Panc1 (cell line): ENCODE measurements around the gene GRIN2A. TPM values are rescaled to one million over a fixed set of nuclear protein-coding genes. Genes with fewer than 3 reads are reported as not detected.

Experiments used
- ATAC-seq: fragments of 200-7000 bp; cut with Tn5 transposase; 2 replicates; pipeline ENCODE4 v1.9.1; 2020; ENCODE audit warnings: mild to moderate bottlenecking, moderate library complexity
- BruUV-seq: library from RNA; stranded (reverse); fragments of 400-500 nt; replicated peaks from 2 replicates; lab custom pipeline; 2021; lab: Mats Ljungman, UMichigan
- CTCF ChIA-PET: fragments of 300-600 bp; sonication (Branson Sonifier 250); formaldehyde crosslinking; loops from one replicate; lab custom pipeline; 2022; ENCODE audit warnings: antibody characterized with exemption; lab: Charles Lee
- POLR2A ChIA-PET: fragments of 300-600 bp; sonication (Branson Sonifier 250); formaldehyde crosslinking; loops from one replicate; lab custom pipeline; 2022; ENCODE audit warnings: antibody characterized with exemption; lab: Charles Lee
- DNase-seq: peaks from one replicate; pipeline ENCODE4 v3.0.0-alpha.2; 2010; ENCODE audit warnings: low read depth, low spot score
- H3K27ac ChIP-seq: 2 replicates; pipeline ENCODE4 v1.5.1; 2011; ENCODE audit warnings: mild to moderate bottlenecking, low read length, inconsistent platforms
- H3K27me3 ChIP-seq: fragments of 200-500 bp; sonication (Bioruptor generic); 2 replicates; pipeline ENCODE4 v1.6.0; 2014; ENCODE audit warnings: low read length, inconsistent platforms; ENCODE audit not compliant: control insufficient read depth, insufficient read depth
- H3K36me3 ChIP-seq: fragments of 200-500 bp; sonication (Bioruptor generic); 2 replicates; pipeline ENCODE4 v1.5.1; 2014; ENCODE audit warnings: inconsistent platforms, mild to moderate bottlenecking, low read length, moderate library complexity; ENCODE audit not compliant: control insufficient read depth, insufficient read depth
- H3K4me1 ChIP-seq: 2 replicates; pipeline ENCODE4 v1.5.1; 2011; ENCODE audit warnings: inconsistent platforms, mild to moderate bottlenecking, low read length, moderate library complexity; ENCODE audit not compliant: control insufficient read depth, insufficient read depth
- H3K4me3 ChIP-seq, 2 experiments: 2 replicates each; pipeline ENCODE4 v1.5.1; 2011 to 2012; ENCODE audit warnings: low read depth in 2 of 2, low read length in 2 of 2, mild to moderate bottlenecking in 2 of 2, inconsistent platforms in 1 of 2, moderate library complexity in 1 of 2
- H3K9me3 ChIP-seq: fragments of 200-500 bp; sonication (Bioruptor generic); 2 replicates; pipeline ENCODE4 v1.5.1; 2014; ENCODE audit warnings: low read depth, mild to moderate bottlenecking, inconsistent platforms, low read length, moderate library complexity; ENCODE audit not compliant: control insufficient read depth, insufficient read depth
- CTCF ChIP-seq: fragments of 450-650 bp; IDR thresholded peaks from 2 replicates; pipeline ENCODE4 v1.5.1; 2017; ENCODE audit warnings: mild to moderate bottlenecking
- POLR2AphosphoS5 ChIP-seq: IDR thresholded peaks from 2 replicates; pipeline ENCODE4 v1.6.1; 2012; ENCODE audit warnings: mild to moderate bottlenecking, low read depth, low read length, moderate library complexity
- REST ChIP-seq, 2 experiments: IDR thresholded peaks; 2 replicates each; pipeline ENCODE4 v1.6.1; 2011 to 2012; ENCODE audit warnings: low read depth in 2 of 2, control low read depth in 1 of 2, low read length in 1 of 2, mild to moderate bottlenecking in 1 of 2, moderate library complexity in 1 of 2; ENCODE audit not compliant: insufficient read depth in 1 of 2
- SIN3A ChIP-seq: IDR thresholded peaks from 2 replicates; pipeline ENCODE4 v1.6.1; 2012; ENCODE audit warnings: low read depth, mild to moderate bottlenecking, low read length, moderate library complexity, borderline replicate concordance; ENCODE audit not compliant: insufficient read depth
- TCF7L2 ChIP-seq: IDR thresholded peaks from 2 replicates; pipeline ENCODE4 v1.6.1; 2011; ENCODE audit warnings: mild to moderate bottlenecking, low read depth, low read length, inconsistent platforms
- in situ Hi-C: cut with HindIII; loops from 2 replicates; pipeline ENCODE4 v1.10.0; 2016; ENCODE audit warnings: low sequenced_read_pairs, low pct_unique_long_range_greater_than_20kb
- intact Hi-C: fragments of 100-400 bp; cut with micrococcal nuclease; formaldehyde crosslinking; loops from one replicate; pipeline ENCODE4 v1.10.0; 2022; ENCODE audit not compliant: unreplicated experiment
- total RNA-seq: library from RNA; stranded (reverse); gene quantifications from one replicate; pipeline ENCODE4 v1.2.1, GENCODE V29; 2021; ENCODE audit not compliant: unreplicated experiment

Gene GRIN2A
- total RNA-seq, 1 experiment from 2014 or later: 12.3 TPM

- DNase-seq: no peak
- peaks cover 7% of the 10 kb centered on the region for H3K4me1 ChIP-seq
- TF ChIP-seq REST (IDR thresholded peaks at IDR 0.05; ENCODE audit: insufficient read depth in 1 of 2, low read depth in 2 of 2, low read length in 1 of 2) (no peak), SIN3A (no peak), CTCF (no peak), POLR2AphosphoS5 (no peak), TCF7L2 (no peak)
- no peaks in the 10 kb centered on the region for H3K9me3 ChIP-seq
- 0 out of 2 replicates have a peak overlapping the region, but pooled peaks have one; percentile 23 for H3K27ac ChIP-seq
- BruUV-seq: no TSS peak
- in situ Hi-C loops (no loop called here), intact Hi-C loops (loop anchor here (5.0 to 10.0 kb wide), 2 partner anchors 533 to 916 kb away; no protein-coding TSS in a partner anchor)
- no peak for ATAC-seq
- no peak overlapping the region; a peak in 2 of 4 replicates for H3K4me3 ChIP-seq
- H3K27me3 ChIP-seq: no peaks in the 10 kb centered on the region
- CTCF ChIA-PET: no interaction called here
- POLR2A ChIA-PET: no interaction called here
- no peaks in the 10 kb centered on the region for H3K36me3 ChIP-seq
Measured at GRCh38 chr16:10180771-10181163, 1.5 kb downstream of the GRIN2A start.

- no peaks in the 10 kb centered on the region for H3K27me3 ChIP-seq
- ChIA-PET CTCF (no interaction called here), POLR2A (no interaction called here)
- TF ChIP-seq REST (IDR thresholded peaks at IDR 0.05; ENCODE audit: insufficient read depth in 1 of 2, low read depth in 2 of 2, low read length in 1 of 2): no peak
- no peak for TF ChIP-seq TCF7L2
- TF ChIP-seq SIN3A: no peak
- no peak; the same call in 1 of the 2 replicates for TF ChIP-seq CTCF
- TF ChIP-seq POLR2AphosphoS5: no peak
- DNase-seq (no peak), ATAC-seq (no peak)
- no TSS peak for BruUV-seq
- H3K4me1 ChIP-seq: peaks cover 7% of the 10 kb centered on the region
- H3K36me3 ChIP-seq: no peaks in the 10 kb centered on the region
- intact Hi-C loops (loop anchor here (5.0 to 10.0 kb wide), 2 partner anchors 533 to 915 kb away; no protein-coding TSS in a partner anchor), in situ Hi-C loops (no loop called here)
- no peak overlapping the region for H3K4me3 ChIP-seq
- no peak overlapping the region for H3K27ac ChIP-seq
- no peaks in the 10 kb centered on the region for H3K9me3 ChIP-seq
Measured at GRCh38 chr16:10180042-10180770, 2.0 kb downstream of the GRIN2A start.
